NCI-H2081 (cell line): Measurements from ENCODE around the gene DNAJB11.
"Not testable (repeated sequence)": the region's sequence is repeated elsewhere in the genome, so short reads cannot be mapped to it uniquely, and the experiment has no call there.

ENCODE experiments used
- DNase-seq, 2 experiments: peaks; one replicate each; lab custom pipeline; 2025; lab: John Stamatoyannopoulos, UW

The DNAJB11 gene

DNA sequence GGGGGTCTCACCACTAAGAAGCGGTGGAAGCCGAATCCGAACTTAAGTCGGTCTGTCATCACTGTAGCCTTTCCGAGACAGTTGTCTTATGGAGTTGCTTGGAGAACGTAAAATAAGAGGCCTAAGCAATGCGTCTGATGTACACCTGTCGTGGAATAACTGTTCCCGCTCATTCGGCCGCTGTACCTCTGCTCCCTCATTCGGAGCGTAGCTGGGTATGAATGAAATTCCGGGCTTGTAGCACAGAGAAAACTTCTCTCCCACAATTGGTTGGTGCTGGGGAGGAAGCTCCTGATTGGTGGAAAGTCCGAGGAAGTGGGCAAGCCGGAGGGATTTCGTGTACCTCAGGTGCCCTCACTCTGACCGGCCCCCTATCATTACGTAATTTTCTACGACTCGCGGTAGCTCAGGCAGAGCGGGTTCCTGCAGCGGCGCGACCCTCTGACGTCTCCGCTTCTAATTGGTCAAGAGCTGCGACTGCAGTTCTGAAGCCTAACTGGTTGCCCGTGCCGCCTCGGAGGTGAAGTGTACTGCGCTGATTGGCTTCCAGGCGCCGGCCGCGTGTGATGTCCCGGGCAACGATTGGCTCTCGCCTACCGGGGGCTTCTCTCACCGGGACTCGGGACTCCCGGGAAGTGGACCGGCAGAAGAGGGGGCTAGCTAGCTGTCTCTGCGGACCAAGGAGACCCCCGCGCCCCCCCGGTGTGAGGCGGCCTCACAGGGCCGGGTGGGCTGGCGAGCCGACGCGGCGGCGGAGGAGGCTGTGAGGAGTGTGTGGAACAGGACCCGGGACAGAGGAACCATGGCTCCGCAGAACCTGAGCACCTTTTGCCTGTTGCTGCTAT lies at the start of gene DNAJB11:
TSS of gene DNAJB11 (plus strand) at position 625 of the 845 bp plus-strand sequence. CDS start at position 803, 178 bp downstream.
- DNase-seq: peak; percentile 100

DNA sequence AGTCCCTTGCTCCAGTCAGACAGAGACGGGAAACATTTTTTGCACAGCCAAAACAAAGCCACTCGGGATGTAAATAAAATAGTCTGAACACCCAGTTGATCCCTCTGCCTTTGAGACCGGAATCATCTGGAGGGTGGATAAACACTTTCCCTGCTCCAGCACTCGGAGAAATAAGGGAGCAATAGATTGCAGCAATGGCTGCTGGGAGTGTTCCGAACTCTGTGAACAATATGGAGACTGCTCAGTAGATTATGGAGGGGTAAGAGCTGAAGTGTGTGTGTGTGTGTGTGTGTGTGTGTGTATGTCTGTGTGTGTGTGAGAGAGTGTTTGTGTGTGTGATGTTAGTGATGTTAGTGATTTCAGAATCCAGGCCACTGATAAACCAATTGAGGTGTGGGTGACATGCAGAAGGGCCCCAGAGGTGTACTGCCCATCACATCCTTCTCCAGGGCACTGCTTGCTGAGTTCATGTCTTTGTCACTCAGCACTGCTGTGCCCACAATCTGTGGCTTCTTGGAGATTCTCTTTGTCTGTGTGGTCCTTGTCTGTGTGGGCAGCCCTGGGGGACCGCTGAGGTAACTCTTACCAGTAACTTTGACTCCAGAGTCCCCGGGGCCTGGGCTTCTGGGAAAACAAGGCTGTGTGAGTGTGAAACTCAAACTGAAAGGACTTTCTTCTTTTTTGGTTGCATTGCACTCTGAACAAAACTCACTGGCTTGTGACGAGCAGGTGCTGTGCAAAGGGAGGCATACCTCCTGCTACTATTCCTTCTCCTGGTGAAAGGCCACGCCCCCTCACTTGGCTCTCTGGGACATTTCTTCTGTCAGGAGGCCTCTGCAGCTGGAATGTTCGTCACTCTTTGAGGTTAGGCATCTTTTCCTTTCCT lies 49.3 kb upstream of the DNAJB11 start:
- no peak for DNase-seq

GRCh38 chr3:186523022-186523421 lies 47.5 kb upstream of the DNAJB11 start:
- no peak for DNase-seq

DNA sequence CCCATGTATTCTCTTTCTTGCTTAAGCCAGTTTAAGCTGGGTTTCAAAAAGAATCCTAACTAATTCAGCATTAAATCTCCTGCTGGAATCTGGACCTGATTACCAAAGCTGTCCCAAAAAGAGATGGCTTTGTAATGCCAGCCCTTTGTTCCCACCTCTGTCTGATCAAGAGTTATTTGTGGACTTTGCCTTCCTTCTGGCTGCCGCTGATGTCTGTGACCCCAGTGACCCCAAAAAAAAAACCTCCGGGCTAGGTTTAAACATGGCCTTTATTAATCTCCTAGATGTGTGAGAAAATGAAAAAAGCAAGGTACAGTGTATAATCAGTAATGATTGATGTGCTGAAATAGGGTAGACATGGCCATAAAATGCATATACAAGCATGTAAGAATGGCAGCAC lies 47.1 kb upstream of the DNAJB11 start:
- no peak for DNase-seq

DNA sequence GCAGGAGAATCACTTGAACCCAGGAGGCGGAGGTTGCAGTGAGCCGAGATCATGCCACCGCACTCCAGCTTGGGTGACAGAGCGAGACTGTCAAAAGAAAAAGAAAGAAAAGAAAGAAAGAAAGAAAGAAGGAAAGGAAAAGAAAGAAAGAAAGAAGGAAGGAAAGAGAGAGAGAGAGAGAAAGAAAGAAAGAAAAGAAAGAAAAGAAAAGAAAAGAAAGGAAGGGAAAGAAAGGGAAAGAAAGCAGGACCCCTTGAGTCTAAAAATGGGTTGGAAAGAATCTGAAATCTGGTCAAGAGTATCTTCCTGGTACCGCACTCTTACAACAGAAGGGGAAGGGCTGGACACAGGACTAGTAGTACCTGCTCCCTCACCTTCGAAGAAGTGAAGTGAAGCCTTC lies 45.9 kb upstream of the DNAJB11 start:
- DNase-seq: no peak

- no peak for DNase-seq
Measured at GRCh38 chr3:186525369-186526255, 44.9 kb upstream of the DNAJB11 start.

DNA sequence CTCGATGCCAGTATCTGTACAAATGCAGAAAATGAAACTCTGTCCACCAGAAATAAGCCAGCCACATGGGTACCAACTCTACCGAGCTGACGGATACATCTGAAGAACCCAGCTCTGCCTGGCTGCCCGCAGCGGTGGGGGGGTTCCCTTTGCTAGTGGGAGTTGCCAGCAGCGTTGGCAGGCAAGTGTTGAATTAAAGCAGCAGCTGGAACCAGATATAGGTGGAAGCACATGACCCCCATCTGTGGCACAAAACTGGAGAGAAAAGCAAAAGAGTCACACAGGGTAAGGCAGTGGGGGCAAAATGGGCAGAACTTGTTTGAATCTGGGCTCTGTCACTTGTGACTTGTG lies 44.3 kb upstream of the DNAJB11 start:
- no peak for DNase-seq

GRCh38 chr3:186529201-186529999 lies 41.1 kb upstream of the DNAJB11 start:
- DNase-seq: no peak

- DNase-seq: no peak
Measured at GRCh38 chr3:186530415-186530814, 40.1 kb upstream of the DNAJB11 start.

DNA sequence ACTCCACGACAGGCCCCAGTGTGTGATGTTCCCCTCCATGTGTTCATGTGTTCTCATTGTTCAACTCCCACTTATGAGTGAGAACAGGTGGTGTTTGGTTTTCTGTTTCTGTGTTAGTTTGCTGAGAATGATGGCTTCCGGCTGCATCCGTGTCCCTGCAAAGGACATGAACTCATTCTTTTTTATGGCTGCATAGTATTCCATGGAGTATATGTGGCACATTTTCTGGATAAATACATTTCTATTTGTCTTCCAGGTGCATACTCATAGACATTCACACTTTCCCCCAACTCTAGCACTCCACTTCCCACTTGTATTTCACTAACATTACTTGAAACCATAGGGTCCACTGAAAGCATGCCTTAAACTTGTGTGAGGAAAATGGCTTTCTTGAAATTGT lies 38.8 kb upstream of the DNAJB11 start:
- DNase-seq: not testable (repeated sequence)

- DNase-seq: no peak
Measured at GRCh38 chr3:186532598-186533072, 37.9 kb upstream of the DNAJB11 start.

DNA sequence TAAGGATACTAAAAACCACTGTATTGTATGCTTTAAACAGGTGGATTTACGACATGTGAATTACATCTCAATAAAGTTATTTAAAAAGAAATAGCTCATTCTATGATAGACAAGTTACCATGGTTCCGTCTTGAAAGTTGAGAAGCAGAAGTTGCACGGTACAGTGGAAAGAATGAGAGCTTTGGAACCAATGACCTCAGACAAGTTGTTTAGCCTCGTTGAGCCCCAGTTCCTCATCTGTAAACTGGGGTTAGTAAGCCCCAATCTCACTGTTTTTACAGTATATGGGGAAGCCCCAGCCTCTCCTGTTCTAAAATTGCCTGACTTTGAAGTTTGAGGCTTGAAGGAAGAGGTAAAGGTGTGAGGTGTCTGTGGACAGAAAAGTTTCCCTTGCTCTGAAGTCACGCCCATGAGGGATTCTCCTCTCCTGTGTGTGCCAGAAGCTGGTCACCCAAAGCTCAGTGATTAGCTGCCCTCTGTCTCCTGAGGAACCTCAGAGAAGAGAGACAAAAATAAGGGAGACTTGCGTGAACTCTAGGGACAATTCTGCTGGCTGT lies 36.3 kb upstream of the DNAJB11 start:
- DNase-seq: no peak

DNA sequence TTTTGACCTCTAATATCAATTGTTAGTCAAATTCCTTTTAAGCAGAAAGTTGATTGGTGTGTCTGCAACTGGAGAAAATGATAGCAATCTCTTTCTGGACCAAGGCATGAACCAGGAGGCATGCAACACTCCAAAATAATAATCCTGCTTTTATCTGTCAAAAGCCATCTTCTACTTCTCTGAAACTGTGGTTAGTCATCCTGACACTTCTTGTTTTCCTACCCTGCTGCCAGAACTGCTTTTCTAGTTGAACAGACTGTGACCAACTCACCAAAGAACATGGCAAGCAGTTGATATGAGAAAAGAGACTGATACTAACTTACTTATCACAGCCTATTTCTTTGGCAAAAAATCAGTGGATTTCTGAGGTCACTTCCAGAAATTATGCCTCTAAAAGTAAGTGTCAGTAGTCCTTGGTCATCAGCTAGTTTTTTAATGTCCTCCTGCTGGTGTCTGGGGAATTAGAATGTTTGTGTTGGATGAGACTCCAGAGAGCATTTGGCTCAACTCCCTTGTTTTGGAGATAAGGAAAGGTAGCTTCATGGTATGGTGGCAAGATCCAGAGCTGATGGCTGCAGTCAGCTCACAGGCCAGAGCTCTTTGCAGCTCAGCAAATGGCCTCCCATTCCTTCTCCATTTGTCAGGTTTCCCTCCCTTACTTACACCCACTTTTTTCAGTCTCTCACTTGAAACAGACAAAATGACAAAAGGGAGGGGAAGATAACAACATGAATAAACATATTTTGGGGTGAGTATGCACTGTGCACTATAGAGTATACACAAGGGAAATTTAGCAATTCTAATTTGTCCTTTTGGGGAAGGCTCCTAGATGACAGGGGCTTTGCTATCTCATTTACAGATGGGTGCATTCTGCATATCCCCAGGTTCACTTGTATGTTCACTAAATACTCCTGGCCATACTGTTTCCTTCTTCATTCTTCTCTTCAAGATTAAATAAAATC lies 33.4 kb upstream of the DNAJB11 start:
- DNase-seq: no peak

- no peak for DNase-seq
Measured at GRCh38 chr3:186538779-186539178, 31.7 kb upstream of the DNAJB11 start.

- peak; percentile 65 to 79 for DNase-seq
Measured at GRCh38 chr3:186540221-186540834, 30.2 kb upstream of the DNAJB11 start.

DNA sequence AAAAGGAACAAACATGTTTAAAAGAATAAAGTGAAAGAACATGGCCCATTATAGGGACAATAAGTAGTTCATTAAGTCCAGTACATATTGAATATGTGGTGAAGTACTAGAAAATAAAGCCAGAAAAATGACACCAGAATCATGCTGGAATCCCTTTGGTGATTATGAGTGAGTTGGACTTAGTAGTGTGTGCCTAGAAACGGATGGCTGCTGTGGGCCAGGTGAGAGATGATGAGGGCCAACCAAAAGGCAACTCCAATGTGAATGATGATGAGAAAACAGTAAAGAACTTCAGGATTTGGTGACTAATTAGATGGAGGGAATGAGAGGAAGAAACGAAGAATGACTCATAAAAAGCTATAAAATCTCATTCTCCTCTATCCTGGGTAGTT lies 29.7 kb upstream of the DNAJB11 start:
- no peak for DNase-seq

- DNase-seq: no peak
Measured at GRCh38 chr3:186544281-186544680, 26.2 kb upstream of the DNAJB11 start, which contains the start of gene CRYGS. TSS of gene CRYGS (minus strand) at chr3:186544380. CDS start at chr3:186544326, 54 bp downstream.

DNA sequence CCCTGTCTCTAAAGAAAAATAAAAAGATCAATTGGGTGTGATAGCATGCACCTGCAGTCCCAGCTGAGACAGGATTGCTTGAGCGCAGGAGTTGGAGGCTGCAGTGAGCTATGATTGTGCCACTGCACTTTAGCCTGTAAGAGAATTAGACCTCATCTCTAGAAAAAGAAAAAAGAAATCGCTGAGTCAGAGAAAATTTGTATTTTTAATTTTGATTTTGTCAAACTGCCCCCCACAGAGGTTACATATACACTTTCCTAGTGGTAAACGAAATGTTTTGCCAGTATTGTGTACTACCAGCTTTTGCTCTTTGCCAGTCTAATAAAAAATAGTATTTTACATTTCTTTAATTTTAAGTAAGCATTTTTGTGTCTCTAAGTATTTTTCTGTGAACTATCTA lies 21.0 kb upstream of the DNAJB11 start:
- DNase-seq: no peak

GRCh38 chr3:186551387-186551786 lies 19.1 kb upstream of the DNAJB11 start:
- DNase-seq: no peak
